Thyroid gland (tissue), 4 donors: ENCODE data around the gene TMUB2. TPM values are rescaled to one million over a fixed set of nuclear protein-coding genes. Genes with fewer than 3 reads are reported as not detected.

Source experiments
- DNase-seq, 2 donors: peaks; one replicate each; pipeline ENCODE4 v3.0.0-alpha.2; 2019
- H3K27ac ChIP-seq, 3 donors: fragments of 200-600 bp; sonication (generic); 1 replicate in 2 of 3; 2 replicates in 1 of 3; pipeline ENCODE4 v1.5.1; 2016 to 2019; ENCODE audit warnings: mild to moderate bottlenecking in 1 of 3, moderate library complexity in 1 of 3
- H3K27me3 ChIP-seq: fragments of 200-600 bp; sonication (generic); one replicate; pipeline ENCODE4 v1.5.1; 2019
- H3K36me3 ChIP-seq, 2 donors: fragments of 200-600 bp; sonication (generic); one replicate each; pipeline ENCODE4 v1.5.1; 2016 to 2019
- H3K4me1 ChIP-seq, 2 donors: fragments of 200-600 bp; sonication (generic); one replicate each; pipeline ENCODE4 v1.5.1; 2017 to 2019
- H3K4me3 ChIP-seq, 3 donors: fragments of 200-600 bp; sonication (generic); replicated peaks in 1 of 3; 1 replicate in 2 of 3; 2 replicates in 1 of 3; pipeline ENCODE4 v1.5.1; 2016; ENCODE audit warnings: mild to moderate bottlenecking in 1 of 3
- H3K9me3 ChIP-seq: fragments of 200-600 bp; sonication (generic); one replicate; pipeline ENCODE4 v1.5.1; 2017
- CTCF ChIP-seq, 6 experiments: fragments of 200-600 bp in 3 of 6; fragments of 450-650 bp in 3 of 6; sonication (generic) in 3 of 6; IDR thresholded peaks; one replicate each; pipeline ENCODE4 v1.5.1; 2016 to 2019; ENCODE audit warnings: antibody characterized with exemption in 6 of 6, mild to moderate bottlenecking in 2 of 6, inconsistent platforms in 1 of 6, moderate library complexity in 1 of 6
- POLR2A ChIP-seq, 2 donors: fragments of 450-650 bp; IDR thresholded peaks; one replicate each; pipeline ENCODE4 v1.6.1; 2017; ENCODE audit warnings: antibody characterized with exemption in 2 of 2, mild to moderate bottlenecking in 2 of 2, moderate library complexity in 1 of 2
- WGBS, 2 donors: methylation state at CpG; one replicate each; pipeline ENCODE4 v1.1.5; 2017; 5-methylcytosine and 5-hydroxymethylcytosine counted together
- intact Hi-C: fragments of 100-400 bp; cut with DNase I; formaldehyde crosslinking; loops from one replicate; pipeline ENCODE4 v1.15.1; 2023
- total RNA-seq, 4 donors: library from RNA; depleted of rRNA; stranded (reverse); fragments of >200 nt; gene quantifications; one replicate each; pipeline ENCODE4 v1.2.3, GENCODE V29; 2016

The TMUB2 gene
- total RNA-seq, 4 donors from 2014 or later: 30.6 to 50.5 (median 44.6) TPM

DNA sequence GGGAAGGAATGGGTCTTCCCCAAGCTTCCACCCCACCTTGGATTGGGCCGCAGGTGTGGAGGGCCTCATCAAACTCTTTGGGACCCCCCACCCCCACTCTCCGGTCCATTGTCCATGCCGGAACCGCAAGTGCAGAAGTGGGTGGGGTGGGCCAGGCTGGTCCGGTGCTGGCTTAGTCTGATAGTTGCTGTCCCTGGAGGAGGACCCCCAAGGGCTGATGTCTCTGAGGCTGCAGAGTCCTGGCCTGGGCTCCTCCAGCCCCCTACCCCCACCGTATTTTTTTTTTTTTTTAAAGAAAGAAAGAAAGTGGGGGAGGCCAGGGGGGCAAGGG lies 20.0 kb downstream of the TMUB2 start:
- intact Hi-C loops: no loop called here
- Histone ChIP-seq H3K27me3 (no peaks in the 10 kb centered on the region), H3K27ac (no peak overlapping the region), H3K4me1 (peaks cover 0 to 12% of the 10 kb centered on the region in 2 donors), H3K4me3 (no peak overlapping the region), H3K36me3 (peaks cover 50 to 53% of the 10 kb centered on the region in 2 donors), H3K9me3 (no peaks in the 10 kb centered on the region)
- no peak for DNase-seq
- no peak for TF ChIP-seq POLR2A (IDR thresholded peaks at IDR 0.05)
- no peak for TF ChIP-seq CTCF (IDR thresholded peaks at IDR 0.05)
- 89 to 92% methylated on average over 3 to 6 of the region's 6 CpGs for WGBS, 2 donors

DNA sequence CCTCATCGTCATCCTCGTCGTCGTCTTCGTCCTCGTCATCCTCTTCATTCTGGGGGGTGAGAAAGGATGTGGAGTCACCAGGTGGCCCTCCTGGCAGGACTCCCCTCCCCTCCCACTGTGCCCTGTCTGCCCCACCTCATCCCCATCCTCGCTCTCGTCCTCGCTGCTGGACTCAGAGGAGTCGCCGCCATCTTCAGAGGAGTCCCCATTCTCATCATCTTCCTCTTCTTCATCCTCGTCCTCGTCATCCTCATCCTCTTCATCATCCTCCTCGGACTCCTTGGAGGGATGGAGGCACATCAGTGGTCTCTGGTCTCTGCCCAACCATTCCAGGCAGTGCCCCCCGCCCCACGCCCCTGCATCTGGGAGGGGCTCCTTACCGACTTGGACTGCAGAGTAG lies 20.5 kb downstream of the TMUB2 start:
- Histone ChIP-seq H3K4me3 (no peak overlapping the region), H3K4me1 (peaks cover 0 to 12% of the 10 kb centered on the region in 2 donors), H3K36me3 (peaks cover 50 to 57% of the 10 kb centered on the region in 2 donors), H3K27me3 (no peaks in the 10 kb centered on the region), H3K9me3 (no peaks in the 10 kb centered on the region), H3K27ac (no peak overlapping the region)
- intact Hi-C loops: no loop called here
- TF ChIP-seq POLR2A (IDR thresholded peaks at IDR 0.05): no peak
- no peak for TF ChIP-seq CTCF (IDR thresholded peaks at IDR 0.05)
- no peak for DNase-seq
- WGBS, 2 donors: 94% methylated on average over 17 of the region's 17 CpGs

DNA sequence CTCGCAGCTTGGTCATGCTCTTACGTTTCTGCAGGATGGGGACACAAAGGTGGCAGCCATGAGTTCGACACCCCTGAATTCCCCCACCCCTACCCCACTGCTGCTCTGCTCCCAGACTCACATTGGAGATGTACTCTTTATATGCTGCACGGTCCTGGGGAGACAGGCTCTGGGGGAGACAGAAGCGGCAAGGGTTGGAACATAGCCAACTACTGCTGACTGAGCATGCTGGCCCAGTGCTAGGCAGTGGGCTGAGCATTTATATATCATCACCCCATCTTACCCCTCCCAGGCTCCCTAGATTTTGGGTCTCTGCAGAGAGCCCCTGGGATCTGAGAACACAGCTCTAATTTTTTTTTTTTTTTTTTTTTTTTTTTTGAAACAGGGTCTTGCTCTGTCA lies 21.0 kb downstream of the TMUB2 start:
- Histone ChIP-seq H3K4me3 (no peak overlapping the region), H3K27me3 (no peaks in the 10 kb centered on the region), H3K4me1 (peaks cover 0 to 12% of the 10 kb centered on the region in 2 donors), H3K36me3 (peaks cover 50 to 57% of the 10 kb centered on the region in 2 donors), H3K27ac (no peak overlapping the region), H3K9me3 (no peaks in the 10 kb centered on the region)
- DNase-seq: no peak
- intact Hi-C loops: no loop called here
- no peak for TF ChIP-seq POLR2A (IDR thresholded peaks at IDR 0.05)
- no peak for TF ChIP-seq CTCF (IDR thresholded peaks at IDR 0.05)
- 96 to 98% methylated on average over 5 of the region's 5 CpGs for WGBS, 2 donors

GRCh38 chr17:44209786-44210341 lies 23.1 kb downstream of the TMUB2 start:
- H3K27me3 ChIP-seq: no peaks in the 10 kb centered on the region

More at GRCh38 chr17:44209786-44210341, 23.1 kb downstream of the TMUB2 start:
- no peak for DNase-seq
- Histone ChIP-seq H3K36me3 (peaks cover 60 to 69% of the 10 kb centered on the region in 2 donors), H3K9me3 (no peaks in the 10 kb centered on the region), H3K4me1 (peaks cover 0 to 12% of the 10 kb centered on the region in 2 donors), H3K27ac (peak overlapping the region in 1 of 3 donors; percentile 25), H3K4me3 (no peak overlapping the region)
- 86 to 88% methylated on average over 10 to 11 of the region's 11 CpGs for WGBS, 2 donors
- TF ChIP-seq POLR2A (IDR thresholded peaks at IDR 0.05): no peak
- no peak for TF ChIP-seq CTCF (IDR thresholded peaks at IDR 0.05)
- intact Hi-C loops: no loop called here
